HEK293 (cell line): ENCODE data around the gene DPM1.

ENCODE experiments used
- ZFP41 ChIP-seq: fragments of 450-650 bp; formaldehyde crosslinking; IDR thresholded peaks from 2 replicates; pipeline ENCODE4 v1.5.1; 2016; ENCODE audit warnings: missing biosample characterization, missing genetic modification characterization, borderline replicate concordance
- ZNF146 ChIP-seq: fragments of 450-650 bp; formaldehyde crosslinking; IDR thresholded peaks from 2 replicates; pipeline ENCODE4 v1.5.1; 2016; ENCODE audit warnings: missing biosample characterization, missing genetic modification characterization
- ZNF48 ChIP-seq: fragments of 450-650 bp; formaldehyde crosslinking; IDR thresholded peaks from 2 replicates; pipeline ENCODE4 v1.5.1; 2016; ENCODE audit warnings: missing biosample characterization, missing genetic modification characterization

- TF ChIP-seq ZFP41 (tag by site-specific recombination) (no peak), ZNF146 (no peak), ZNF48 (tag by site-specific recombination) (no peak)
Observed at GRCh38 chr20:50916934-50917333, 41.4 kb downstream of the DPM1 start.
